Measurements from ENCODE around the gene SHISA5. TPM values are rescaled to one million over a fixed set of nuclear protein-coding genes. Genes with fewer than 3 reads are reported as not detected.

Gene SHISA5
- polyA plus RNA-seq, 2 of the 4 experiments (the other 2 are of a cell fraction), result 87.5 to 94.3 TPM

DNA sequence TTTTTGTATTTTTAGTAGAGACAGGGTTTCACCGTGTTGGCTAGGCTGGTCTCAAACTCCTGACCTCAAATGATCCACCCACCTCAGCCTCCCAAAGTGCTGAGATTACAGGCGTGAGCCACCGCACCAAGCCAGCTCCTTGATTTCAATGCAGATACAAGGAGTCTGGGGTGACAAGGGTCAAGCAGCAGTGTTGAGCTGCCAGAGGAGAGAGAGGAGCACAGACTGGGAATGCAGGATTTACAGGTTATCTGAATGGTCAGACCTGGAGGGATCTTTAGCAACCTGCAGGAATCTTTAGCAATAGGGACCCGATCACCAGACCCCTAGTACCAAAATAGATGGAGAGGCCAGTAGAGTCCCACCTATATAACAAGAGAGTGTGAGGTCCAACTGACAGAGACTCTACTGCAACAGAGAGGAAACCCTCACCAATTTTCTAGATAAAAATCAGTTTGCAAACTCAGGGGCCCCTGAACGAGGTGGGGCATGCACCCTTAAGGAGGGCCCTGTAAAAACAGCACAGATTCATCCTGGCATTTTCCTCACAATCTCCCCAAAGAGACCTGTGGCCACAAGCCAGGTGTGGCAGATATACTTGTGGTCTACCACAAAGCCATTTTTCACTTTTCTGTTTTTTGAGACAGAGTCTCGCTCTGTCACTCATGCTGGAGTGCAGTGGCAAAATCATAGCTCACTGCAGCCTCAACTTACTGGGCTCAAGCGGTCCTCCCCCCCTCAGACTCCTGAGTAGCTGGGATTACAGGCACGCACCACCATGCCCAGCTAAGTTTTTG, 10.7 kb upstream of the SHISA5 start (continued):
- no peak for TF ChIP-seq REST (IDR thresholded peaks at IDR 0.05)
- TF ChIP-seq POLR2A (IDR thresholded peaks at IDR 0.05; ENCODE audit: low read length), result no peak

GRCh38 chr3:48511551-48511950, 7.6 kb upstream of the SHISA5 start:
- POLR2A ChIA-PET, result no interaction called here
- Histone ChIP-seq H3K27ac (no peak overlapping the region), H3K9me3 (no peaks in the 10 kb centered on the region), H3K4me3 (no peak overlapping the region), H3K4me2 (no peak overlapping the region), H3K4me1 (peaks cover 14% of the 10 kb centered on the region)
- TF ChIP-seq POLR2A (IDR thresholded peaks at IDR 0.05; ENCODE audit: low read length) (no peak), MAFK (IDR thresholded peaks at IDR 0.05; ENCODE audit: partially characterized antibody) (peak; percentile 35)
- no peak for FAIRE-seq
- no peak for ATAC-seq
- CTCF ChIA-PET, result interaction anchor here (0.8 to 1.2 kb wide), 3 partner anchors 10 to 238 kb away, joined by 3 to 4 read pairs (median 3); no protein-coding TSS in a partner anchor
- 75% methylated on average over 4 of the region's 4 CpGs for whole genome bisulfite sequencing (ENCODE audit: missing lambda C conversion rate)
- DNase-seq (ENCODE audit: low read depth in 1 of 2, low spot score in 1 of 2), result no peak

- H3K4me1 ChIP-seq, result peaks cover 32% of the 10 kb centered on the region
- POLR2A ChIA-PET, result interaction anchor here (0.9 kb wide), 1 partner anchor 61 kb away, joined by 3 read pairs; the partner anchor contains the start of gene ATRIP
- H3K9me3 ChIP-seq, result no peaks in the 10 kb centered on the region
- H3K4me3 ChIP-seq, result no peak overlapping the region
- WGBS (ENCODE audit: missing lambda C conversion rate), result 25% methylated on average over 5 of the region's 10 CpGs
- DNase-seq (ENCODE audit: low read depth in 1 of 2, low spot score in 1 of 2) (peak; percentile 76 to 79), FAIRE-seq (no peak), ATAC-seq (peak; percentile 74 to 85)
- CTCF ChIA-PET, result interaction anchor here (0.6 to 2.0 kb wide), 13 partner anchors 9 to 107 kb away, joined by 3 to 10 read pairs (median 5); partner anchors contain the start of gene ATRIP
- peak overlapping the region; percentile 73 for H3K4me2 ChIP-seq
- peak overlapping the region; percentile 57 to 71; a peak in 5 of 6 replicates for H3K27ac ChIP-seq
- TF ChIP-seq NR3C1 (IDR thresholded peaks at IDR 0.05) (no peak), CBX2 (IDR thresholded peaks at IDR 0.05; ENCODE audit: borderline replicate concordance, low read depth) (no peak), SREBF2 (IDR thresholded peaks at IDR 0.05) (no peak), FOSL2 (IDR thresholded peaks at IDR 0.05) (no peak), FOSL2 (CRISPR knock-in tag; IDR thresholded peaks at IDR 0.05) (peak; percentile 68; the same call in 1 of the 2 replicates), POLR2AphosphoS2 (conservative IDR thresholded peaks at IDR 0.05; ENCODE audit: low read length) (no peak), NFE2L2 (conservative IDR thresholded peaks at IDR 0.05; ENCODE audit: low read length) (no peak), RAD21 (conservative IDR thresholded peaks at IDR 0.05 in 1 of 2, IDR thresholded peaks at IDR 0.05 in 1 of 2) (peak; percentile 72 to 75), PHF8 (IDR thresholded peaks at IDR 0.05; ENCODE audit: borderline replicate concordance, low read depth) (no peak), E2F6 (IDR thresholded peaks at IDR 0.05; ENCODE audit: borderline replicate concordance, low read depth) (no peak), NPAS2 (CRISPR knock-in tag; IDR thresholded peaks at IDR 0.05; ENCODE audit: borderline replicate concordance) (no peak), EHF (CRISPR knock-in tag; IDR thresholded peaks at IDR 0.05) (no peak), HOXB5 (CRISPR knock-in tag; IDR thresholded peaks at IDR 0.05) (no peak), HOXA7 (CRISPR knock-in tag; IDR thresholded peaks at IDR 0.05) (no peak), ZSCAN20 (CRISPR knock-in tag; IDR thresholded peaks at IDR 0.05) (no peak), RNF2 (IDR thresholded peaks at IDR 0.05; ENCODE audit: borderline replicate concordance, low read depth) (no peak), SMC3 (IDR thresholded peaks at IDR 0.05) (peak; percentile 68), KDM1A (IDR thresholded peaks at IDR 0.05; ENCODE audit: low read depth) (no peak)
- TF ChIP-seq, protein P1, sequence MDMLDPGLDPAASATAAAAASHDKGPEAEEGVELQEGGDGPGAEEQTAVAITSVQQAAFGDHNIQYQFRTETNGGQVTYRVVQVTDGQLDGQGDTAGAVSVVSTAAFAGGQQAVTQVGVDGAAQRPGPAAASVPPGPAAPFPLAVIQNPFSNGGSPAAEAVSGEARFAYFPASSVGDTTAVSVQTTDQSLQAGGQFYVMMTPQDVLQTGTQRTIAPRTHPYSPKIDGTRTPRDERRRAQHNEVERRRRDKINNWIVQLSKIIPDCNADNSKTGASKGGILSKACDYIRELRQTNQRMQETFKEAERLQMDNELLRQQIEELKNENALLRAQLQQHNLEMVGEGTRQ (IDR thresholded peaks at IDR 0.05), result no peak
- TF ChIP-seq, protein P2, sequence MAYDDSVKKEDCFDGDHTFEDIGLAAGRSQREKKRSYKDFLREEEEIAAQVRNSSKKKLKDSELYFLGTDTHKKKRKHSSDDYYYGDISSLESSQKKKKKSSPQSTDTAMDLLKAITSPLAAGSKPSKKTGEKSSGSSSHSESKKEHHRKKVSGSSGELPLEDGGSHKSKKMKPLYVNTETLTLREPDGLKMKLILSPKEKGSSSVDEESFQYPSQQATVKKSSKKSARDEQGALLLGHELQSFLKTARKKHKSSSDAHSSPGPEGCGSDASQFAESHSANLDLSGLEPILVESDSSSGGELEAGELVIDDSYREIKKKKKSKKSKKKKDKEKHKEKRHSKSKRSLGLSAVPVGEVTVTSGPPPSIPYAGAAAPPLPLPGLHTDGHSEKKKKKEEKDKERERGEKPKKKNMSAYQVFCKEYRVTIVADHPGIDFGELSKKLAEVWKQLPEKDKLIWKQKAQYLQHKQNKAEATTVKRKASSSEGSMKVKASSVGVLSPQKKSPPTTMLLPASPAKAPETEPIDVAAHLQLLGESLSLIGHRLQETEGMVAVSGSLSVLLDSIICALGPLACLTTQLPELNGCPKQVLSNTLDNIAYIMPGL (CRISPR knock-in tag; IDR thresholded peaks at IDR 0.05; ENCODE audit: borderline replicate concordance), result no peak
- TF ChIP-seq, protein P3, sequence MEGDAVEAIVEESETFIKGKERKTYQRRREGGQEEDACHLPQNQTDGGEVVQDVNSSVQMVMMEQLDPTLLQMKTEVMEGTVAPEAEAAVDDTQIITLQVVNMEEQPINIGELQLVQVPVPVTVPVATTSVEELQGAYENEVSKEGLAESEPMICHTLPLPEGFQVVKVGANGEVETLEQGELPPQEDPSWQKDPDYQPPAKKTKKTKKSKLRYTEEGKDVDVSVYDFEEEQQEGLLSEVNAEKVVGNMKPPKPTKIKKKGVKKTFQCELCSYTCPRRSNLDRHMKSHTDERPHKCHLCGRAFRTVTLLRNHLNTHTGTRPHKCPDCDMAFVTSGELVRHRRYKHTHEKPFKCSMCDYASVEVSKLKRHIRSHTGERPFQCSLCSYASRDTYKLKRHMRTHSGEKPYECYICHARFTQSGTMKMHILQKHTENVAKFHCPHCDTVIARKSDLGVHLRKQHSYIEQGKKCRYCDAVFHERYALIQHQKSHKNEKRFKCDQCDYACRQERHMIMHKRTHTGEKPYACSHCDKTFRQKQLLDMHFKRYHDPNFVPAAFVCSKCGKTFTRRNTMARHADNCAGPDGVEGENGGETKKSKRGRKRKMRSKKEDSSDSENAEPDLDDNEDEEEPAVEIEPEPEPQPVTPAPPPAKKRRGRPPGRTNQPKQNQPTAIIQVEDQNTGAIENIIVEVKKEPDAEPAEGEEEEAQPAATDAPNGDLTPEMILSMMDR (IDR thresholded peaks at IDR 0.05), result peak; percentile 44
Measured at GRCh38 chr3:48507256-48508061, 3.5 kb upstream of the SHISA5 start.

Data from A549 (cell line).